Measurements from ENCODE around the gene NXPE2.

The NXPE2 gene

GRCh38 chr11:114709960-114710359 is 31.6 kb downstream of the NXPE2 start:
- CTCF ChIA-PET = interaction anchor here (1.0 kb wide), 1 partner anchor 449 kb away, joined by 9 read pairs; no protein-coding TSS in a partner anchor
- TF ChIP-seq ZFP37 (tag by site-specific recombination; IDR thresholded peaks at IDR 0.05) (no peak), ZFHX2 (tag by site-specific recombination; conservative IDR thresholded peaks at IDR 0.05) (no peak), GLI4 (tag by site-specific recombination; IDR thresholded peaks at IDR 0.05) (no peak), SP7 (tag by site-specific recombination; IDR thresholded peaks at IDR 0.05) (no peak), ZNF777 (tag by site-specific recombination; IDR thresholded peaks at IDR 0.05; ENCODE audit: borderline replicate concordance) (no peak), ZBTB44 (tag by site-specific recombination; IDR thresholded peaks at IDR 0.05) (no peak), ZNF837 (tag by site-specific recombination; IDR thresholded peaks at IDR 0.05) (no peak), ZNF473 (tag by site-specific recombination; IDR thresholded peaks at IDR 0.05) (no peak), ZNF660 (tag by site-specific recombination; IDR thresholded peaks at IDR 0.05) (no peak)
- TF ChIP-seq, protein P1, sequence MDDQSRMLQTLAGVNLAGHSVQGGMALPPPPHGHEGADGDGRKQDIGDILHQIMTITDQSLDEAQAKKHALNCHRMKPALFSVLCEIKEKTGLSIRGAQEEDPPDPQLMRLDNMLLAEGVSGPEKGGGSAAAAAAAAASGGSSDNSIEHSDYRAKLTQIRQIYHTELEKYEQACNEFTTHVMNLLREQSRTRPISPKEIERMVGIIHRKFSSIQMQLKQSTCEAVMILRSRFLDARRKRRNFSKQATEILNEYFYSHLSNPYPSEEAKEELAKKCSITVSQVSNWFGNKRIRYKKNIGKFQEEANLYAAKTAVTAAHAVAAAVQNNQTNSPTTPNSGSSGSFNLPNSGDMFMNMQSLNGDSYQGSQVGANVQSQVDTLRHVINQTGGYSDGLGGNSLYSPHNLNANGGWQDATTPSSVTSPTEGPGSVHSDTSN (CRISPR knock-in tag; IDR thresholded peaks at IDR 0.05) = no peak
- POLR2A ChIA-PET = no interaction called here
- Histone ChIP-seq H3K9me3 (ENCODE audit: control insufficient read depth, insufficient read depth, low read depth, low read length) (no peaks in the 10 kb centered on the region), H3K4me3 (ENCODE audit: low read depth, low read length) (no peak overlapping the region), H3K4me1 (ENCODE audit: control insufficient read depth, insufficient read depth, low read length) (no peaks in the 10 kb centered on the region), H3K27ac (ENCODE audit: extremely low read depth, low read depth, low read length) (no peak overlapping the region), H3K36me3 (ENCODE audit: control insufficient read depth in 2 of 2, insufficient read depth in 1 of 2, low read length in 2 of 2) (no peaks in the 10 kb centered on the region)

DNA sequence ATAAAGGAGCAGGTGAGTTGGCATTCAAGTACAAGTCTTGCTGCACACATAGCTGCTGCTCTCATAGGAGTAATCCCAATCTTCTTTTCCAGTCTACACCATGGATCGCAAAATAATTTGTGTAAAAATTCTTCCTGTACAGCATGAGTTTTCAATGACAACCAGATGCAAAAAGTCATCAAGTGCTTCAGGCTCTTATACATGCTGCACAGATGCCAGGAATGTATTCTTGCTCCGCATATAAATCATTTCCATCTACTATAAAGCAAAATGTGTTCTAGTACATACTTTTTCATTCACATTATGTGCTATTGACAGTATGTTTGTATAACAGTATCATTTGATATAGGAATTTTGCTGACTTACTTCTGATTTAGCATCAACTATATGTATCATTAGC is 35.4 kb downstream of the NXPE2 start:
- no peak overlapping the region for H3K27ac ChIP-seq (ENCODE audit: extremely low read depth, low read depth, low read length)
- H3K36me3 ChIP-seq (ENCODE audit: control insufficient read depth in 2 of 2, insufficient read depth in 1 of 2, low read length in 2 of 2) = no peaks in the 10 kb centered on the region
- CTCF ChIA-PET = no interaction called here
- H3K4me3 ChIP-seq (ENCODE audit: low read depth, low read length) = no peak overlapping the region
- no peaks in the 10 kb centered on the region for H3K9me3 ChIP-seq (ENCODE audit: control insufficient read depth, insufficient read depth, low read depth, low read length)
- TF ChIP-seq ZBTB6 (tag by site-specific recombination; IDR thresholded peaks at IDR 0.05) (no peak), ZNF184 (tag by site-specific recombination; IDR thresholded peaks at IDR 0.05) (no peak)
- H3K4me1 ChIP-seq (ENCODE audit: control insufficient read depth, insufficient read depth, low read length) = no peaks in the 10 kb centered on the region
- POLR2A ChIA-PET = no interaction called here

GRCh38 chr11:114719562-114719961 is 41.2 kb downstream of the NXPE2 start:
- H3K4me1 ChIP-seq (ENCODE audit: control insufficient read depth, insufficient read depth, low read length) = no peaks in the 10 kb centered on the region
- POLR2A ChIA-PET = no interaction called here
- CTCF ChIA-PET = no interaction called here
- H3K9me3 ChIP-seq (ENCODE audit: control insufficient read depth, insufficient read depth, low read depth, low read length) = no peaks in the 10 kb centered on the region
- no peak overlapping the region for H3K4me3 ChIP-seq (ENCODE audit: low read depth, low read length)
- no peaks in the 10 kb centered on the region for H3K36me3 ChIP-seq (ENCODE audit: control insufficient read depth in 2 of 2, insufficient read depth in 1 of 2, low read length in 2 of 2)
- no peak overlapping the region for H3K27ac ChIP-seq (ENCODE audit: extremely low read depth, low read depth, low read length)
- TF ChIP-seq, protein P2, sequence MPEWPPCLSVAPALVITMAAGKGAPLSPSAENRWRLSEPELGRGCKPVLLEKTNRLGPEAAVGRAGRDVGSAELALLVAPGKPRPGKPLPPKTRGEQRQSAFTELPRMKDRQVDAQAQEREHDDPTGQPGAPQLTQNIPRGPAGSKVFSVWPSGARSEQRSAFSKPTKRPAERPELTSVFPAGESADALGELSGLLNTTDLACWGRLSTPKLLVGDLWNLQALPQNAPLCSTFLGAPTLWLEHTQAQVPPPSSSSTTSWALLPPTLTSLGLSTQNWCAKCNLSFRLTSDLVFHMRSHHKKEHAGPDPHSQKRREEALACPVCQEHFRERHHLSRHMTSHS (tag by site-specific recombination; IDR thresholded peaks at IDR 0.05) = no peak
- TF ChIP-seq KLF16 (tag by site-specific recombination; IDR thresholded peaks at IDR 0.05) (no peak), ZNF600 (tag by site-specific recombination; IDR thresholded peaks at IDR 0.05) (no peak), ZNF701 (tag by site-specific recombination; IDR thresholded peaks at IDR 0.05) (no peak), ZNF221 (tag by site-specific recombination; IDR thresholded peaks at IDR 0.05; ENCODE audit: borderline replicate concordance) (no peak), ZBTB20 (tag by site-specific recombination; IDR thresholded peaks at IDR 0.05) (no peak), HIC1 (tag by site-specific recombination; IDR thresholded peaks at IDR 0.05) (no peak), ZNF654 (tag by site-specific recombination; IDR thresholded peaks at IDR 0.05; ENCODE audit: low read depth) (no peak), ZNF341 (tag by site-specific recombination; IDR thresholded peaks at IDR 0.05; ENCODE audit: low read depth) (no peak)
- TF ChIP-seq, protein P3, sequence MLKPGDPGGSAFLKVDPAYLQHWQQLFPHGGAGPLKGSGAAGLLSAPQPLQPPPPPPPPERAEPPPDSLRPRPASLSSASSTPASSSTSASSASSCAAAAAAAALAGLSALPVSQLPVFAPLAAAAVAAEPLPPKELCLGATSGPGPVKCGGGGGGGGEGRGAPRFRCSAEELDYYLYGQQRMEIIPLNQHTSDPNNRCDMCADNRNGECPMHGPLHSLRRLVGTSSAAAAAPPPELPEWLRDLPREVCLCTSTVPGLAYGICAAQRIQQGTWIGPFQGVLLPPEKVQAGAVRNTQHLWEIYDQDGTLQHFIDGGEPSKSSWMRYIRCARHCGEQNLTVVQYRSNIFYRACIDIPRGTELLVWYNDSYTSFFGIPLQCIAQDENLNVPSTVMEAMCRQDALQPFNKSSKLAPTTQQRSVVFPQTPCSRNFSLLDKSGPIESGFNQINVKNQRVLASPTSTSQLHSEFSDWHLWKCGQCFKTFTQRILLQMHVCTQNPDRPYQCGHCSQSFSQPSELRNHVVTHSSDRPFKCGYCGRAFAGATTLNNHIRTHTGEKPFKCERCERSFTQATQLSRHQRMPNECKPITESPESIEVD (tag by site-specific recombination; IDR thresholded peaks at IDR 0.05) = no peak
- TF ChIP-seq, protein P4, sequence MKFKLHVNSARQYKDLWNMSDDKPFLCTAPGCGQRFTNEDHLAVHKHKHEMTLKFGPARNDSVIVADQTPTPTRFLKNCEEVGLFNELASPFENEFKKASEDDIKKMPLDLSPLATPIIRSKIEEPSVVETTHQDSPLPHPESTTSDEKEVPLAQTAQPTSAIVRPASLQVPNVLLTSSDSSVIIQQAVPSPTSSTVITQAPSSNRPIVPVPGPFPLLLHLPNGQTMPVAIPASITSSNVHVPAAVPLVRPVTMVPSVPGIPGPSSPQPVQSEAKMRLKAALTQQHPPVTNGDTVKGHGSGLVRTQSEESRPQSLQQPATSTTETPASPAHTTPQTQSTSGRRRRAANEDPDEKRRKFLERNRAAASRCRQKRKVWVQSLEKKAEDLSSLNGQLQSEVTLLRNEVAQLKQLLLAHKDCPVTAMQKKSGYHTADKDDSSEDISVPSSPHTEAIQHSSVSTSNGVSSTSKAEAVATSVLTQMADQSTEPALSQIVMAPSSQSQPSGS (tag by site-specific recombination; IDR thresholded peaks at IDR 0.05; ENCODE audit: low read depth) = no peak

All from HEK293 (cell line).